NCI-H446 treated with DMSO at 0.1 percent for 48 hours (cell line): Measurements from ENCODE around the gene ITGAV.
A peak's percentile ranks its signal among the peaks of the same experiment; 100 is the strongest.

ENCODE experiments used
- DNase-seq: peaks from one replicate; lab custom pipeline; 2025; lab: John Stamatoyannopoulos, UW

Gene ITGAV

DNA sequence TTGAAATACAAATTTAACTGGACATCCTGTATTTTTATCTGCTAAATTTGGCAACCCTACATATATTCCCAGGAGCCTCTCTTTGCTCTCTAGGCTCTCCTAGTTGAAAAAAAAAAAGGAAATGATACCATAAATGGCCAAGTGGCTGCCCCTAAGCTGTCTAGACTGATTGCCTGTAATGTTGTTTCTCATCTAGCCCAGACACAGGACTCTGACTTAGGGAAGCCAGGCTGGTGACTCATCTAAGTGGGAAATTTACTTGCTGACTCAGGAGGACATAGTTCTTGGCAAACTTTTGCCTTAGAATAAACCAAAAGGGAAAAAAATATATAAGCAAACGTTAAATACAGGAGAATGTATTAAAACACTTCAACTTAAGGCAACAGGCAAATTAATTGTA is 14.6 kb upstream of the ITGAV start:
- DNase-seq: peak; percentile 73

DNA sequence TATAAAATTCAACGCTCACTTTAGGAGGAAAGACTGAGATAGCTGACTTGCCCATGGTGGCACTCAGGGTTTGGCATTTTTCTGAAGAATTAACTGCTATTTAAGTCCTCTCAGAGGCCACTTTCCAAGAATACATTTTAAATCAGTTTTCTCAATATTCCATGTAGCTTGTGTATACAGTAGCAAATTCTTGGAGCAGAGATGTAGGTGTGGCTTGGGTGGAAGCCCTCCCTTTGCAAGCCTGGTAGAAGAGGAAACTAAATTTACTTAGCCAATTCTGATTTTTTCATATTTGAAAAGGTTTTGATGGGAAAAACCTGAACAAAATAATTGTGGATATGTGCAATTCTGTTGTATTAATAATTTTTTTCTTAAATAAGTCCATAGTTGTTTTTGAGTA is 14.0 kb upstream of the ITGAV start:
- no peak for DNase-seq

DNA sequence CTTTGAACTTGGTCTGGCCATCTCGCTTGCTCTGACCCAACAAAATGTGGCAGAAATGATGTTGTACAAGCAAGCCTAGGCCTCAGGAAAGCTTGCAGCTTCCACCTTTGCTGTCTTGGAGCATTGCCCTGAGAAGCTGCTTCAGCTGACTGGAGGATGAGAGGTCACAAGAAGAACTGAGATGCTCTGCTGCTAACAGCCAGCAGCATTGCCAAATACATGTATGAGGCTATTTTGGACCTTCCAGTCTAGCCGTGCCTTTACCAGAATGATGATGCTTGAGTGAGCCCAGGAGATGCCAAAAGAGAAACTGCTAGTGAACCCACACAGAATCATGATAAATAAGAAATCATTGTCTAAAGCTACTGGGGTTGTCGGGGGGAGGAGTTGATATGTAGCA is 13.2 kb upstream of the ITGAV start:
- no peak for DNase-seq

DNA sequence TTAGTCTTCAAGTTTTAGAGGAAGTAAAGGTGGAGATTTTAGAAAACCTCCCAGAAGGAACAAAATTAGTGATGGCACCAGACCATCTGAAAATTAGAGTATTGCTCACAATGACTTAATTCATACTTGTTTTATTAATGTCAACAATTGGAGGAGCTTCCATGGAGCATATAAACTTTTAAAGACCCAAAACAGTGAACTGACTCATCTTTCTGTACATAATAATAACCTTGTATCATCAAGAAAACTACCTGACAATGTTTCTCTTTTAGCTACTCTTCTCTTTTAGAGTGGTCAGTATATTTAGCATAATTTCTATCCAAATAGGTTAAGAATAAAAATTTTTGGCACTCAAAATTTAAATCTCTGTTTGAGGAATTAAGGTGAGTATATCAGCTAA is 7.2 kb upstream of the ITGAV start:
- DNase-seq: no peak

DNA sequence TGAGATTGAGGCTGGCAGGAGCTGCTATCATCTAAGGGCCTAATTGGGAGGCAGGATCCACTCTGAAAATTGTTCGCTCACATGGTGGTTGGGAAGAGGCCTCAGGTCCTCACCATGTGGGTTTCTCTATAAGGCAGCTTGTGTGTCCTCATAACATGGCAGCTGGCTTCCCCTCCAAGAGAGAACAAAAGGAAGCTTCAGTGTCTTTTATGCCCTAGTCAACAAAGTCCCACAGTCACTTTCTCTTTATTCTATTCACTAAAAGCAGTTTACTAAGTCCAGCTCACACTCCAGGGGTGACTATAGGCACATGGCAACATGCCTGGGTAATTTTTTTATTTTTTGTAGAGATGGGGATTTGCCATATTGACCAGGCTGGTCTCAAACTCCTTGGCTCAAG is 5.8 kb upstream of the ITGAV start:
- no peak for DNase-seq

DNA sequence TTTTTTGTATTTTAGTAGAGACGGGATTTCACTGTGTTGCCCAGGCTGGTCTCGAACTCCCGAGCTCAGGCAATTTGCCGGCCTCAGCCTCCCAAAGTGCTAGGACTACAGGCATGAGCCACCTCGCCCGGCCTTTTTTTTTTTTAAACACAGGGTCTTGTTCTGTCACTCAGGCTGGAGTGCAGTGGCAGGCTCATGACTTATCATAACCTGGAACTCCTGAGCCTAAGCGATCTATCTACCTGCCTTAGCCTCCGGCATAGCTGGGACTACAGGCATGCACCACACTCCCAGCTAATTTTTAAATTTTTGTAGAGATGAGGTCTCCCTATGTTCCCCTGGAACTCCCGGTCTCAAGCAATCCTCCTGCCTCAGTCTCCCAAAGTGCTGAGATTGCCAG is 1.4 kb upstream of the ITGAV start:
- no peak for DNase-seq

DNA sequence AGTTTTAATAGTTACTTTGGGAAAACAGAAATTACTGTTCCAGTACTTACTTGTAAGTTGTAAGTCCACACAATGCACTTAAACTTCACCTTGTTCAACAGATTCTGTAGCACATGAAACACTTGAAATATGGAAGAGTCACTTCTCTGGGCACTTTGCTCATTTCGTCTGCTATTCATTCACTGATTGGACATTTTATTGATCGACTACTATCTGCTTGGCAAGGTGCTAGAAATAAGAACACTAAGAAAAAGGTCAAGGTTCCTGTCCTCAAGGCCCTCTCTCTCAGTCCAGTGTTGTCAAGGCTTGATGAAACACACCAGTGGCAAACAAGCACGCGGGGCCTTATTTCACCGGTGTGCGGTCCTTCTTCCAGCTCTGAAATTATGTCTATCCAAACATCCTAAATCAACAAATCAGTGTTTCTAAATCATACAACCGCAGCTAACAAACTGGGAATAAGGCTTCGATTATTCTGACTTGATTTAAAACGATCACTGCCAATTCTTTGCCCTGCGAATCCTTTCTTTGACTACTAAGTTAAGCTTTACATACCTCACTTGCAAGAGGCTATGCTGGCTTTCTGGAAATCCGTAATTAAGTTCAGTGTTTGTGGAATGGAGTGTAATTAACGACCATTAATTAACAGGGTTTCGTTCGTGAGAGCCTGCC is 780 bp upstream of the ITGAV start:
- DNase-seq: no peak

DNA sequence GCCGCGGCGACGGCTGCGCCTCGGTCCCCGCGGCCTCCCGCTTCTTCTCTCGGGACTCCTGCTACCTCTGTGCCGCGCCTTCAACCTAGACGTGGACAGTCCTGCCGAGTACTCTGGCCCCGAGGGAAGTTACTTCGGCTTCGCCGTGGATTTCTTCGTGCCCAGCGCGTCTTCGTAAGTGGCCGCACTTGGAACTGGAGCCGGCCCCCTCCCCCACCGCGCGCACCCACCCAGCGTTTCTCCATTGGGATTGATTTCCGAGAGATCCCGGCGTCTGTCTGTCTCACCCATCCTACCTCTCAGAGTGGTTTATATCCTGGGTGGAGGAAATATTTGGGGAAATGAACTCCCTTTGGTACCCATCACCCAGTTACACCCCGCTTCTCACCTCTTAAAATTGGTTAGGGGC is 498 bp downstream of the ITGAV start:
- DNase-seq: no peak

DNA sequence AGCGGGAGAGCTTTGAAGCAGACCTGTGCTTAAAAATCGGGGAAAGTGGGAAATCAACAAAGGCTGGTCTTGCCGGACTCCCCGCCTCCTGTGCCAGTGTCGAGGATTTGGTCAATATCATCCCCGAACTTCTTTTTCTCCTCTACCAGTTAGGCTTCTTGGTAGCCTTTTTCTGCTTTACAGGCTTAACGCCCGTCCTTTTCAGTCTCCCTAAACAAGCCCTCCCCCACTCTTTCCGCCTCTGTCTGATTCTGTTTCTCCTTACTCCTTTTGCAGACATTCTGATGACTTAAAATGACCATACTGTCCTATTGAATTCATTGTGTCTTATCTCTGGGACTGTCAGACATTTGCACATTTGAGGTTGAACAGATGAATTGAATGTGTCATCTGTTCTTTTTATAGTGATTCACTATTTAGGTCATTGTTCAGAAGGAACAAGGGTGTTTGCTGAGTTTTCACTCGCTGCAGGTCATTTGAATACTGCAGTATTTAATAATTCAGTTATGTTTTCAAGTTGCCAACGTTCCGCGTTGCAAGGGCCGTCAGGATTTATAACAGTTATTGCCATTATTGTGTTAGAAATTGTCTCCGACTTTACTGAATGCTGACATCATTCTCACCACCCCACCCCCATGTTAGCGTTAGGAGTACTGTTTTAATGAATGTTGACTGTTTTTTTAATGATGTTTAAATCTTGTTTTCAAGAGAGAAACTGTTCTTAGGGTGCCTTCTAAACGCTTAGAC is 1.1 kb downstream of the ITGAV start:
- no peak for DNase-seq

DNA sequence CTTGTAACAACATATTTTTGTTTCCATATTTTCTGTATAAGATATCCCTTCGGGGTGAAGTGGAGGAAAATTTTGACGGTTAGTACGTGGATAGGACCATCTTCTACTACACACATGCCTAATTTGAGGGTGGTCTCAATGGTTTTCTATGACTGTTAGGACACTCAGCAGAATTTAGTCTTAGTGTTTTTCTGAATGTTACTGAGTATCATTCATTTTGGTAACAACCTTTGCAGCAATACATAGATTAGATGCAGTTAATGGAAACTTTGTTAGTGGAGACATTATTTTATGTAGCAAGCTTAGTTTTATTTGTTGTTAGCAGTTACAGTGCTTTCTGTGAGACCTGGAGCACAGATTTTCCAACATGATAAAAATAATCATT is 1.6 kb downstream of the ITGAV start:
- no peak for DNase-seq

DNA sequence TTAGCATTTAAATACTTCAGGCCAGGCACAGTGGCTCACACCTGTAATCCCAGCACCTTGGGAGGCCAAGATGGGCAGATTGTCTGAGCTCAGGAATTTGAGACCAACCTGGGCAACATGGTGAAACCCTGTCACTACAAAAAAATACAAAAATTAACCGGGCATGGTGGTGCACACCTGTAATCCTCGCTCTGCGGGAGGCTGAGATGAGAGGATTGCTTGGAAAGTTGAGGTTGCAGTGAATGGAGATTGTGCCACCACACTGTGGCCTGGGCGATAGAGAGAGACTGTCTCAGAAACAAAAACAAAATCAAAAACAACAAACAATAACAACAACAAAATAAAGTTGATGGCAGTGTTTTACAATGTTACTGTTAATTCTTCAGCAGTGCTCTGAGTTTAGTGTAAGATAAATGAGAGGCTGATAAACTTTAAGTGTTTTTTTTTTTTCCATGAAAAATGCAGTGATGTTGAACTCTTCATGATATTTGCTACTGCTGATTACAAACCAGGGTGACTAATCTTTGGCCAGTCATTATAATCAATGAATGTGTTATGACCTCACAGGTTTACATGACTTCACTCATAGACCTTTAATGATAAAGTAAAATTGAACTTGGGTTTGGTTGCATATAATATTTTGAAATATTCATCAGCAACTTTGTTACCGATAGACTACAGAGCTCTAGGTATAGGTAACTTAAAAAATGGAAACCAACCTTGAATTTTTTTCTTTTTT is 2.5 kb downstream of the ITGAV start:
- no peak for DNase-seq

DNA sequence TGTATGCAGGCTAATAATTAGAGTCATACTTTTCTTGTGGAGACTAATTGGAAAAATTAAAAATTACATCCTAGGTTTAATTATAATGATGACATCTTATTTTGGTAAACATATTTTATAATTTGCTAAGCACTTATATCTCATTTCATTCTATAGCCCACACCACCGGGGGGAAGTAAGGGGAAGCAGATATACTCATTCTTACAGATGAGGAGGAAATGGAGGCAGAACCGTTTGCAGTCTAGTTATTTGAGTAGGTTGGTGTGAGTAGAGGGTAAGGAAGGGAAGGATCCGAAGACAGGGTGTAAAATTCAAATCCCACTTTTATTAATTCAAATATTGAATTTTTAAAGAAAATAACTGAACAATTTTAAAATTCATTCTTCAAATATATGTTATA is 3.7 kb downstream of the ITGAV start:
- DNase-seq: no peak

DNA sequence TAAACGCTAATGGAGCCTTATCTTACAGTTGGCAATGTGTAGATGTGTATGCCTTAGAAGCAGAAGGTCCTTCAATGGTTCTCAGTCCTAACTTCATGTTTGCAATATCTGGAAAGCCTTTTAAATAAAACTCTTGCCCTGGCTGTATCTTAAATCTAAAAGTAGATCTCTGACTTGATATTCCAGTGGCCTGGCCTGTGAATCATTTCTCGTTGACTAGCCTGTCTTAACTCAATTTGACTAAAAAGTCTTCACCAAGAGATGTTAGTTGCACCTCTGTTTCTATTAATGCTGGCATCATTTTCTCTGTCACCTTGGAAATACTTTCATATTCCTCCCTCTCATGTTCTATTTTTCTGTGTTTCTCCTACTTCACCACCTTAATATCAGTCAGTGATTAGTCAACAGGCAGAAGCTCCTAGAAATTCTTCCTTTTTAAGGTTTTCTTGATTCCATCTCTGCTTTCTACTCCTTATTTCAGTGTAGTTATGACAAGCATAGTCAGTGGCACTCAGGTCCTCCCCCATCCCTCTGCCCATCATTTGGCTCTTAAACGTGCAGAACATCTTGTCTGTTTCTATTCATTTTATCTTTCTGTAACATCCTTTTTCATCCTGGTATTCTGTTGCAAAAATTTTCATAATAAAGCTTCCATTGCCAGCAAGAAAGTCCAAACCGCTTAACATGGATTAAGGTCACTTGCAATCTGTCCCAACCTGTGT is 4.3 kb downstream of the ITGAV start:
- no peak for DNase-seq

DNA sequence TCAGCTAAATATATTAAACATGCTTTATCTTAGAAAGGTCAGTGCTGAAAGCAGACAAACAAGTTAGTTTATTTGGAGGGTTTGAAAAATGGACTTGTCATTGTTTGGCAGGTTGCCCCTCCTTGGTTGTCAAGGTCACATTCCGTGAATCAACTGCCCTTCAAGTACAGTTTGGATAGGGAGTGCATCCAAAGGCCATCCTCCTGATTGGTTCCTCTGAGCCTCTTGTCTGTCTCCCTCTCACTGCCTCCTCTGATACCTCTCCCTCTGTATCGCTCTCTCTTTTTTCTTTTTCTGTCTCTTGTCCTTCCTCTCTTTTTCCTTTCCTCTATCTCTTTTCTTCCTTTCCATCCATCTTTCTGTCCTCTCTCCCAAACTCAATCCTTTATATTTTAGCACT is 5.4 kb downstream of the ITGAV start:
- peak; percentile 51 for DNase-seq

DNA sequence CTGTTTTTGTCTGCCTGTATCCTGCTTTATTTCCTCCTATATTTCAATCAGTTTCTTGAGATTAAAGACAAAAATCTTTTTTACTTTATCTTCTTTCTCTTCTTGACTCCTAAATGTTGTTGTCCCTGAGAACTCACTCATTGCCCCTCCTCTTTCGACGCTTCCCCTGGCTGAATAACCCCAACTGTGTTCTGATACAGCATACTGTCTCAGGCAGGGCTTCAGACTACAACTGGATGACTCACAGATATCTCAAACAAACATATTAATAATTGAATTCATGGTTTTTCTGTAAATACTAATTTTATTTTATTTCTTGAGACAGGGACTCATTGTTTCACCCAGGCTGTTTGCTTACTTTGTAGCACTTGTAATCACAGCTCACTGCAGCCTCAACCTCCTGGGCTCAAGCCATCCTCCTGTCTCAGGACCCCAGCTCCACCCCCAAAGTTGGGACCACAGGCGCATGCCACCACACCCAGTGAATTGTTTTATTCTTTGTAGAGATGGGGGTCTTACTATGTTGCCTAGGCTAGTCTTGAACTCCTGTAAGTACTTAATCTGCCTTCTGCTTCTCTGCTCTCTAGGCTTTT is 9.4 kb downstream of the ITGAV start:
- no peak for DNase-seq

DNA sequence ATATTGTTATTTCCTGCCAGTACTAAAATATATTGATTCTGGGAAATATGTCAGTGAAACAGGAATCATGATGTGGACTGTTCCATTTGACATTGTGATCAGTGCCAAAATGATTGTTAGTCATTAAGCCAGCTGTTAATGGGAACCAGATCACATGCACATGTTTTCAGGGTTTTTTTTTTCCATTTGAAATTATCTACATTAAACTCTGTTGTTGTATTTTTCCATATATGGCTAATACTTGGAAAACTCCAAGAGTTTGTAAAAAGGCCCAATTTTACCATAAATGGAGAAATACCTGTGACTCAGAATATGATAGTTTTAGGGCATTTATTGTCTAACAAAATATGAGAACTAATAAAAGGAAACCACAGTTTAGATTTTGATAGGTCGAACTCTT is 13.4 kb downstream of the ITGAV start:
- no peak for DNase-seq

DNA sequence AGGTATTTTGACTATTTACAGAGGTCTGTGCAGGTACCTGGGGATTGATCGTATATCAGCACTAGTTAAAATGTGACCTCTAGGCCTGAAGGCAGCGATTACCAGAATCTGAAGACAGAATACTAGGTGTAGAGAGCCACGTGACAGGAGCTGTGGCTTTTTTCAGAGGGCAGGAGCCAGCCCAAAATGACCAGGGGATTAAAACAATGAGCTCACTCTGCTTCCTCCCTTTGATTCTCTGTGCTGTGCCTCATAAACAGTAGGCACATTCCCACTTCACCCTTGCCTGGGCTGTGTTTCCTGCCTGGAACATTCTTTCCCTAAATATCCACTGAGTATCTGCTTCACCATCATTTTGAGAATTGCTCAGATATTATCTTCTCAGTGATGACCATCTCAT is 15.2 kb downstream of the ITGAV start:
- no peak for DNase-seq

DNA sequence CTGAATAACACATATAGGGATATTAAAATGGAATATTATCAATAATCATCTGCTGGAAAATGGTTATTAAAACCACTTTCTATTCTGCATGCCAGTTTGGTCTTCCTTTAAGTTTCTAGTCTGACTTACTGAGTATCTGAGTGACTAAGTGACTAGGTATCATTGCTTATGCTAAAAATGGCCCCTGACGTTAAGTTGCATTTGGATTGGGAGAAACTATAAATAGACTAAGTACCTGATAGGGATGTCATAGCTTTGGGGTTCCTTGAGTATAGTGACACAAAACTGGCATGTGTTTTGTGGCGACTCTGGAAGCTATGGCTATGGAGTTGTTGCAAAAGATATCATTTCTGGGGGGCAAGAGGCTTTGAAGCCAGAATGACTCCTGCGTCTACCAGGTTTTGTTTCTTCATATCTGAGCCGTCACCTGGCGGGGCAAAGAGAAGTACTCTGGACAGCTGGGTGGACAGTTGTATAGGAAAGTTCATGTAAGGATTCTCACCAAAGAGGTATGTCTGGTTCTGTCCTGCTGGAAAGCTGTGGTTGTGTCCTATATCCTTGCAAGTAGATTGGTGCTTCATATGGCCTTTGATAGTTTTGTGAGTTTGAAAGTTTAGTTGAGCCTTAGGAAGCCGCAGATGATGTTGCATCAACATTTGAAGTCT is 17.9 kb downstream of the ITGAV start:
- DNase-seq: no peak

DNA sequence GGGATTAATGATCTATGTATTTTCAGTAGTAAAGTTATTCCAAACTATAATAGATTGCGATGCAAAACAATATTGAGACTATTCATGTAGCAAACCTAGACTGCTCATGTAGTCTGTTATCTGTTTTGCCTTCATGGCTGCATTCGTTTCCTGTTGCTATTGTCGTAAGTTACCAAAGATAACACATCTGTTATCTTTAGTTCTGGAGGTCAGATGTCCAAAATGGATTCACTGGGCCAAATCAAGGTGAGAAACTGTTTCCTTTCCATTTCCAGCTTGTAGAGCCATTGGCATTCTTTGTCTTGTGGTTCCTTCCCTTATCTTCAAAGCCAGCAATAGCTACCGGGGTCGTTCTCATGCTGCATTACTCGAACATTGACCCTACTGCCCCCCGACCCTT is 20.9 kb downstream of the ITGAV start:
- DNase-seq: no peak

DNA sequence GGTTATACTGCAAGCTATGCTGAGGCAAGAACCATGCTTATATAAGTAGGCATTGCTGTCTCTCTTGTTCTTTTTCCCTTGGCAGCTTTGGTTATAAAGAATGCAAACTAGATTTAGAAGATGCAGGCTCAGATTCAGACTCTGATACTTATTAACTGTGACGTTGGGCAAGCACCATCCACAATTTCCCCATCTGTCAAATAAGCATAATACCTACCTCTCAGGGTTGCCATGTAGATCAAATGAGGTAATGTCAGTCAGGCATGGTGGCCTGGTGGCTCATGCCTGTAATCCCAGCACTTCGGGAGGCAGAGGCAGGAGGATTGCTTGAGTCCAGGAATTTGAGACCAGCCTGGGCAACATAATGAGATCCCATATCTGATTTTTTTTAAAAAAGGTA is 21.7 kb downstream of the ITGAV start:
- no peak for DNase-seq

DNA sequence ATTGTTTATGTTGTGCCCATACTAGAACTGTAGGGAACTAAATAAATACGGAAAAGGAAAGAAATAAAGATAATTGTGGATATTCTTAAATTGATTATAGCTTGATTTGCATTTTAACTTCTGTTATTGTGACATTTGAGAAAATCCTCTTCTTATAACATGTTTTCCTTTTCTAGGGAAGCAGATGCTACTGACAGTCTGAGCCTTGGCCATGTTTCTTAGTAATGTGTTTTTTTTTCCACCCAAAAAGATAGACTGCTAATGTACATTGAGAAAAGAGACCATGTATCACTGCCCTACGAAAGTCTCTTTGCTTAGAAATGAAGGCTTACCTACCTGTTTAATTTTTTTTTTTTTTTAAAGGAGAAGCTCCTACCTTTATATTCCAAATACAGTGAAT is 22.2 kb downstream of the ITGAV start:
- no peak for DNase-seq
